PC-3 (cell line): ENCODE measurements around the gene ITK. TPM values are rescaled to one million over a fixed set of nuclear protein-coding genes. Genes with fewer than 3 reads are reported as not detected.

Experiments
- ATAC-seq: fragments of 200-7000 bp; cut with Tn5 transposase; 2 replicates; pipeline ENCODE4 v1.9.1; 2020; ENCODE audit warnings: mild to moderate bottlenecking, moderate library complexity
- Bru-seq: library from RNA; stranded (reverse); fragments of 400-500 nt; gene quantifications from one replicate; lab custom pipeline; 2021; lab: Mats Ljungman, UMichigan
- BruChase-seq, 2 experiments: library from RNA; stranded (reverse); fragments of 400-500 nt; gene quantifications; one replicate each; lab custom pipeline; 2021; lab: Mats Ljungman, UMichigan
- BruUV-seq: library from RNA; stranded (reverse); fragments of 400-500 nt; replicated peaks from 2 replicates; lab custom pipeline; 2021; lab: Mats Ljungman, UMichigan
- CTCF ChIA-PET: fragments of 300-600 bp; sonication (Branson Sonifier 250); formaldehyde crosslinking; loops from one replicate; lab custom pipeline; 2022; ENCODE audit warnings: antibody characterized with exemption; lab: Charles Lee
- POLR2A ChIA-PET: fragments of 300-600 bp; sonication (Branson Sonifier 250); formaldehyde crosslinking; loops from one replicate; lab custom pipeline; 2022; ENCODE audit warnings: antibody characterized with exemption; ENCODE audit not compliant: unreplicated experiment; lab: Charles Lee
- DNase-seq: peaks from one replicate; pipeline ENCODE4 v3.0.0-alpha.2; 2015
- H2AFZ ChIP-seq: fragments of 300-600 bp; sonication (generic); 2 replicates; pipeline ENCODE4 v1.6.0; 2016; ENCODE audit warnings: antibody characterized with exemption, low read length
- H3F3A ChIP-seq: fragments of 300-600 bp; sonication (generic); one replicate; pipeline ENCODE4 v1.6.0; 2017; ENCODE audit warnings: antibody characterized with exemption, low read length, control low read depth, mild to moderate bottlenecking; ENCODE audit not compliant: unreplicated experiment
- H3K27ac ChIP-seq: fragments of 300-600 bp; sonication (generic); 2 replicates; pipeline ENCODE4 v1.5.1; 2016; ENCODE audit warnings: mild to moderate bottlenecking, low read length
- H3K27me3 ChIP-seq: fragments of 300-600 bp; sonication (generic); 2 replicates; pipeline ENCODE4 v1.6.1; 2016; ENCODE audit warnings: low read length, mixed read lengths
- H3K36me3 ChIP-seq: fragments of 300-600 bp; sonication (generic); 2 replicates; pipeline ENCODE4 v1.6.1; 2016; ENCODE audit warnings: low read depth, mixed run types, low read length, mixed read lengths
- H3K4me1 ChIP-seq: fragments of 300-600 bp; sonication (generic); 2 replicates; pipeline ENCODE4 v1.5.1; 2016; ENCODE audit warnings: low read length; ENCODE audit not compliant: insufficient read depth
- H3K4me2 ChIP-seq: fragments of 300-600 bp; sonication (generic); 2 replicates; pipeline ENCODE4 v1.6.0; 2016; ENCODE audit warnings: low read length
- H3K4me3 ChIP-seq: fragments of 300-600 bp; sonication (generic); 2 replicates; pipeline ENCODE4 v1.5.1; 2016; ENCODE audit warnings: mild to moderate bottlenecking, low read length, mixed read lengths
- H3K79me2 ChIP-seq: fragments of 300-600 bp; sonication (generic); 2 replicates; pipeline ENCODE4 v1.6.1; 2017; ENCODE audit warnings: low read length, mixed read lengths
- H3K9ac ChIP-seq: fragments of 300-600 bp; sonication (generic); 2 replicates; pipeline ENCODE4 v1.6.0; 2016; ENCODE audit warnings: mild to moderate bottlenecking, low read length
- H3K9me2 ChIP-seq: fragments of 300-600 bp; sonication (generic); replicated peaks from 2 replicates; pipeline ENCODE4 v1.6.1; 2016; ENCODE audit warnings: mixed run types, low read length, mixed read lengths
- H3K9me3 ChIP-seq: fragments of 300-600 bp; sonication (generic); 2 replicates; pipeline ENCODE4 v1.6.1; 2016; ENCODE audit warnings: low read length, mixed read lengths
- H4K20me1 ChIP-seq: fragments of 300-600 bp; sonication (generic); 2 replicates; pipeline ENCODE4 v1.6.1; 2016; ENCODE audit warnings: low read length, mixed read lengths
- CTCF ChIP-seq: fragments of 300-600 bp; sonication (generic); conservative IDR thresholded peaks from 2 replicates; pipeline ENCODE4 v1.5.1; 2017; ENCODE audit warnings: antibody characterized with exemption, low read depth, mild to moderate bottlenecking, low read length
- EZH2 ChIP-seq: fragments of 300-600 bp; sonication (generic); IDR thresholded peaks from one replicate; pipeline ENCODE4 v1.6.1; 2017; ENCODE audit warnings: antibody characterized with exemption, mild to moderate bottlenecking, low read length; ENCODE audit not compliant: unreplicated experiment
- EZH2phosphoT487 ChIP-seq: fragments of 300-600 bp; sonication (generic); IDR thresholded peaks from 2 replicates; pipeline ENCODE4 v1.6.1; 2018; ENCODE audit warnings: mild to moderate bottlenecking, antibody characterized with exemption, low read length, borderline replicate concordance
- intact Hi-C: fragments of 100-400 bp; cut with micrococcal nuclease; formaldehyde crosslinking; loops from 2 replicates; pipeline ENCODE4 v1.9.0; 2023
- long read RNA-seq: library from polyadenylated mRNA; unstranded; transcript quantifications from one replicate; pipeline ENCODE4 v2.0.0, GENCODE V29; 2021; ENCODE audit not compliant: unreplicated experiment
- total RNA-seq: library from RNA; depleted of rRNA; stranded (reverse); fragments of >200 nt; gene quantifications from 2 replicates; pipeline ENCODE4 v1.2.3, GENCODE V29; 2014; rRNA removed

Gene ITK
- total RNA-seq (0.58 and 0.69 TPM in 2 replicates), Bru-seq, nascent RNA (percentile 31 among the genes with signal in this experiment), BruChase-seq, experiment 1, labeled RNA remaining after a 6-hour chase (percentile 25 among the genes with signal in this experiment), BruChase-seq, experiment 2, labeled RNA remaining after a 2-hour chase (percentile 24 among the genes with signal in this experiment)
- long read RNA-seq: 0 reads

- TF ChIP-seq CTCF: no peak
- no peak for TF ChIP-seq EZH2
- 0 out of 2 replicates have a peak, but pooled peaks have one; percentile 16 for TF ChIP-seq EZH2phosphoT487
- H2AFZ ChIP-seq: no peak within 1 kb of the TSS
- H3K4me1 ChIP-seq: no peaks in the 10 kb centered on the region
- peaks cover 79% of the 10 kb centered on the region for H3K27me3 ChIP-seq
- DNase-seq (no peak), ATAC-seq (no peak)
- no peaks in the 10 kb centered on the region for H3K36me3 ChIP-seq
- no peaks in the 10 kb centered on the region for H3K79me2 ChIP-seq
- intact Hi-C loops: no loop called here
- no peaks in the 10 kb centered on the region for H3F3A ChIP-seq
- no peak within 1 kb of the TSS for H3K4me3 ChIP-seq
- no peaks in the 10 kb centered on the region for H4K20me1 ChIP-seq
- no TSS peak for BruUV-seq
- no peak within 1 kb of the TSS for H3K9ac ChIP-seq
- CTCF ChIA-PET: interaction anchor here (0.7 kb wide), 1 partner anchor 180 kb away, joined by 3 read pairs; no protein-coding TSS in a partner anchor
- no peaks in the 10 kb centered on the region for H3K9me2 ChIP-seq
- no peak within 1 kb of the TSS for H3K4me2 ChIP-seq
- POLR2A ChIA-PET: no interaction called here
- no peaks in the 10 kb centered on the region for H3K9me3 ChIP-seq
- no peak within 1 kb of the TSS for H3K27ac ChIP-seq
Observed at GRCh38 chr5:157180374-157181264, at the start of gene ITK. TSS of gene ITK (plus strand) at chr5:157180840. CDS start at chr5:157180978, 138 bp downstream.

DNA sequence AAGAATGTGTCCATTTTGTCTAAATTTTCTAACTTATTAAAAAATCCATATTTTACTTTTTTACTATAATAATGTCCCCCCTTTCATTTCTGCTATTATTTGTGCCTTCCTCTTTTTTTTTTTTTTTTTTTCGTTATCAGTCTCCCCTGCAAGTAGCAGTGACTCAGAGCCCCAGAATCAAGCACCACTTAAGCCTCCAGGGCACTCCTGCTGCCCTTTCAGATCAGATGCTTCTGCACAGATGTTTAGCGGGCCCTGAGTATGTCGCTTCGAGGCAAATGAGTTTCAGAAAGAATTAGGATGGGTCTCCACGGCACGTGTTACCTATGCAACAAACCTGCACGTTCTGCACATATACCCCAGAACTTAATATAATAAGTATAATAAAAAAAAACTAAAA is 49.7 kb upstream of the ITK start:
- ChIA-PET CTCF (no interaction called here), POLR2A (no interaction called here)
- no peak overlapping the region for H3K4me3 ChIP-seq
- intact Hi-C loops: loop anchor here (5.0 kb wide), 1 partner anchor 1189 kb away; no protein-coding TSS in a partner anchor
- H3K27me3 ChIP-seq: no peaks in the 10 kb centered on the region
- H2AFZ ChIP-seq: no peak overlapping the region
- H4K20me1 ChIP-seq: no peaks in the 10 kb centered on the region; the same call in 1 of the 2 replicates
- no peaks in the 10 kb centered on the region for H3K9me3 ChIP-seq
- no peaks in the 10 kb centered on the region for H3K36me3 ChIP-seq
- no peak for TF ChIP-seq EZH2
- no peak for TF ChIP-seq CTCF
- TF ChIP-seq EZH2phosphoT487: no peak
- no TSS peak for BruUV-seq
- H3F3A ChIP-seq: no peaks in the 10 kb centered on the region
- no peaks in the 10 kb centered on the region for H3K4me1 ChIP-seq
- H3K4me2 ChIP-seq: no peak overlapping the region
- no peak overlapping the region for H3K27ac ChIP-seq
- ATAC-seq (no peak), DNase-seq (no peak)
- no peaks in the 10 kb centered on the region for H3K79me2 ChIP-seq
- H3K9me2 ChIP-seq: no peaks in the 10 kb centered on the region
- no peak overlapping the region for H3K9ac ChIP-seq
